Endothelial cell of umbilical vein (primary cell): ENCODE data around the gene LMAN2. TPM values are rescaled to one million over a fixed set of nuclear protein-coding genes. Genes with fewer than 3 reads are reported as not detected.

ENCODE experiments used
- BruUV-seq: library from RNA; stranded (reverse); fragments of 400-500 nt; replicated peaks from 2 replicates; lab custom pipeline; 2021; lab: Mats Ljungman, UMichigan
- CTCF ChIA-PET: fragments of 300-600, 350-600 bp; sonication (Branson Sonifier 250); formaldehyde crosslinking; loops from one replicate; lab custom pipeline; 2021; ENCODE audit warnings: antibody characterized with exemption, inconsistent platforms; lab: Charles Lee
- POLR2A ChIA-PET: fragments of 300-600, 350-600 bp; sonication (Branson Sonifier 250); formaldehyde crosslinking; loops from one replicate; lab custom pipeline; 2021; ENCODE audit warnings: antibody characterized with exemption, inconsistent platforms; lab: Charles Lee
- DNase-seq: peaks from one replicate; pipeline ENCODE4 v3.0.0-alpha.2; 2011; ENCODE audit warnings: low read depth, low spot score
- FAIRE-seq: peaks from 2 replicates; lab custom pipeline; 2011; peaks lifted over from hg19 to GRCh38; lab: Jason Lieb, UNC
- H2AFZ ChIP-seq: 2 replicates; pipeline ENCODE4 v1.6.0; 2012; ENCODE audit warnings: low read depth, low read length, control low read depth, inconsistent platforms
- H3K27ac ChIP-seq: 2 replicates; pipeline ENCODE4 v1.5.1; 2011; ENCODE audit warnings: low read depth, mild to moderate bottlenecking, control low read depth, low read length, moderate library complexity; ENCODE audit not compliant: insufficient read depth
- H3K27me3 ChIP-seq, 2 experiments: 2 replicates each; pipeline versions ENCODE4 v1.6.0 to v1.6.1; 2011; ENCODE audit warnings: low read length in 2 of 2, mixed read lengths in 1 of 2; ENCODE audit not compliant: control insufficient read depth in 2 of 2, insufficient read depth in 2 of 2
- H3K36me3 ChIP-seq, 2 experiments: 2 replicates in 1 of 2; 3 replicates in 1 of 2; pipeline ENCODE4 v1.5.1; 2011; ENCODE audit warnings: low read length in 2 of 2, mild to moderate bottlenecking in 1 of 2, moderate library complexity in 1 of 2; ENCODE audit not compliant: control insufficient read depth in 2 of 2, insufficient read depth in 2 of 2; ENCODE audit errors: extremely low read depth in 1 of 2
- H3K4me1 ChIP-seq: 3 replicates; pipeline ENCODE4 v1.5.1; 2011; ENCODE audit warnings: mild to moderate bottlenecking, low read length; ENCODE audit not compliant: control insufficient read depth, insufficient read depth; ENCODE audit errors: extremely low read depth
- H3K4me2 ChIP-seq: 2 replicates; pipeline ENCODE4 v1.6.1; 2011; ENCODE audit warnings: low read length, control low read depth, mixed read lengths; ENCODE audit not compliant: insufficient read depth
- H3K4me3 ChIP-seq, 3 experiments: fragments of 200-600 bp in 1 of 3; sonication (generic), shearing (Covaris generic) in 1 of 3; replicated peaks in 1 of 3; 2 replicates each; pipeline ENCODE4 v1.5.1; 2011 to 2016; ENCODE audit warnings: control low read depth in 3 of 3, low read length in 3 of 3, mild to moderate bottlenecking in 2 of 3, inconsistent platforms in 1 of 3, low read depth in 1 of 3, moderate library complexity in 1 of 3; ENCODE audit not compliant: insufficient read depth in 1 of 3
- H3K79me2 ChIP-seq: 2 replicates; pipeline ENCODE4 v1.6.0; 2012; ENCODE audit warnings: low read length, inconsistent platforms; ENCODE audit not compliant: control insufficient read depth, insufficient read depth
- H3K9ac ChIP-seq: replicated peaks from 2 replicates; pipeline ENCODE3; 2011; ENCODE audit warnings: low read length, control low read depth; ENCODE audit not compliant: insufficient read depth; ENCODE audit errors: extremely low read depth
- H3K9me1 ChIP-seq: replicated peaks from 3 replicates; pipeline ENCODE4 v1.6.0; 2011; ENCODE audit warnings: mild to moderate bottlenecking, low read length; ENCODE audit not compliant: control insufficient read depth, insufficient read depth; ENCODE audit errors: extremely low read depth
- H3K9me3 ChIP-seq: replicated peaks from 2 replicates; pipeline ENCODE4 v1.5.1; 2012; ENCODE audit warnings: low read length, inconsistent platforms; ENCODE audit not compliant: control insufficient read depth, insufficient read depth
- H4K20me1 ChIP-seq: replicated peaks from 2 replicates; pipeline ENCODE3; 2011; ENCODE audit warnings: mild to moderate bottlenecking, low read length; ENCODE audit not compliant: control insufficient read depth, insufficient read depth; ENCODE audit errors: extremely low read depth
- CTCF ChIP-seq, 2 donors: IDR thresholded peaks; 1 replicate in 1 of 2; 2 replicates in 1 of 2; pipeline ENCODE4 v1.5.1; 2011; ENCODE audit warnings: low read length in 2 of 2, mild to moderate bottlenecking in 2 of 2, moderate library complexity in 2 of 2, control low read depth in 1 of 2, inconsistent platforms in 1 of 2, low read depth in 1 of 2; ENCODE audit not compliant: insufficient read depth in 1 of 2; ENCODE audit errors: extremely low read depth in 1 of 2
- EZH2 ChIP-seq: IDR thresholded peaks from 2 replicates; pipeline ENCODE4 v1.6.1; 2012; ENCODE audit warnings: borderline replicate concordance, low read depth, mild to moderate bottlenecking, moderate library complexity, low read length, inconsistent platforms; ENCODE audit not compliant: severe bottlenecking
- FOS ChIP-seq: IDR thresholded peaks from 2 replicates; pipeline ENCODE4 v1.6.1; 2011; ENCODE audit warnings: mild to moderate bottlenecking, low read length, moderate library complexity, borderline replicate concordance; ENCODE audit not compliant: insufficient read depth
- GATA2 ChIP-seq: IDR thresholded peaks from 2 replicates; pipeline ENCODE4 v1.7.0; 2011; ENCODE audit warnings: low read depth, mild to moderate bottlenecking, moderate library complexity, mixed read lengths, low read length; ENCODE audit not compliant: insufficient read length, insufficient read depth
- JUN ChIP-seq: IDR thresholded peaks from 2 replicates; pipeline ENCODE4 v1.6.1; 2011; ENCODE audit warnings: borderline replicate concordance, low read depth; ENCODE audit not compliant: insufficient read length, insufficient read depth
- MAX ChIP-seq: IDR thresholded peaks from 2 replicates; pipeline ENCODE4 v1.6.1; 2011; ENCODE audit not compliant: insufficient read depth, insufficient read length
- MYC ChIP-seq: IDR thresholded peaks from one replicate; pipeline ENCODE4 v1.6.1; 2011; ENCODE audit warnings: mild to moderate bottlenecking, low read depth, low read length
- POLR2A ChIP-seq: IDR thresholded peaks from 2 replicates; pipeline ENCODE4 v1.6.1; 2012; ENCODE audit warnings: low read depth, mild to moderate bottlenecking, control low read depth, low read length
- POLR2AphosphoS5 ChIP-seq: IDR thresholded peaks from 2 replicates; pipeline ENCODE4 v1.6.1; 2012; ENCODE audit warnings: low read depth, mild to moderate bottlenecking, control low read depth, low read length, moderate library complexity; ENCODE audit not compliant: insufficient read depth
- dilution Hi-C: fragments of 300-500 bp; cut with MboI; formaldehyde crosslinking; loops from one replicate; pipeline ENCODE4 v1.15.0; 2019; ENCODE audit warnings: low sequenced_read_pairs; ENCODE audit not compliant: extremely low pct_ligation_motif_present
- intact Hi-C: fragments of 100-400 bp; cut with micrococcal nuclease; formaldehyde crosslinking; loops from one replicate; pipeline ENCODE4 v1.10.0; 2022
- polyA plus RNA-seq, 4 experiments: library from polyadenylated mRNA; depleted of rRNA in 3 of 4; stranded (reverse) in 3 of 4; unstranded in 1 of 4; fragments of >200 nt; gene quantifications; 2 replicates each; pipeline versions ENCODE4 v1.2.1 to v1.2.3, GENCODE V29; 2011 to 2012; ENCODE audit warnings: missing spikeins in 1 of 4
- total RNA-seq: library from RNA; stranded (reverse); gene quantifications from 2 replicates; pipeline ENCODE4 v1.2.3, GENCODE V29; 2021

The LMAN2 gene
- total and polyA plus RNA-seq, 2 donors (not counting 3 experiments of a cell fraction or from before 2014, with no cell fraction given) = 151 to 370 TPM

GRCh38 chr5:177392765-177393164 lies 41.3 kb upstream of the LMAN2 start:
- ChIA-PET POLR2A (no interaction called here), CTCF (interaction anchor here (0.9 to 5.7 kb wide), 6 partner anchors 10 to 109 kb away, joined by 3 to 246 read pairs (median 4); partner anchors contain the start of gene PRR7)
- Histone ChIP-seq H3K9ac (no peak overlapping the region), H3K79me2 (no peaks in the 10 kb centered on the region), H3K9me3 (no peaks in the 10 kb centered on the region), H3K4me2 (no peak overlapping the region), H2AFZ (no peak overlapping the region), H3K27ac (no peak overlapping the region), H3K4me3 (no peak overlapping the region), H4K20me1 (no peaks in the 10 kb centered on the region), H3K9me1 (no peaks in the 10 kb centered on the region), H3K27me3 (no peaks in the 10 kb centered on the region), H3K36me3 (no peaks in the 10 kb centered on the region), H3K4me1 (no peaks in the 10 kb centered on the region)
- dilution Hi-C loops (no loop called here), intact Hi-C loops (loop anchor here (5.0 kb wide), 1 partner anchor 280 kb away; no protein-coding TSS in a partner anchor)
- no TSS peak for BruUV-seq
- TF ChIP-seq EZH2 (no peak), POLR2AphosphoS5 (no peak), MYC (no peak), MAX (no peak), JUN (no peak), POLR2A (no peak), FOS (no peak), GATA2 (no peak), CTCF (IDR thresholded peaks at IDR 0.05; ENCODE audit: extremely low read depth in 1 of 2, insufficient read depth in 1 of 2, low read depth in 1 of 2, low read length in 2 of 2) (no peak)
- DNase-seq (no peak), FAIRE-seq (no peak)
